HCT116 (cell line): ENCODE measurements around the gene KRT14. TPM values are rescaled to one million over a fixed set of nuclear protein-coding genes. Genes with fewer than 3 reads are reported as not detected.

Experiments used
- ATAC-seq: fragments of 200-7000 bp; cut with Tn5 transposase; 2 replicates; pipeline ENCODE4 v1.9.1; 2020; ENCODE audit warnings: mild to moderate bottlenecking, moderate library complexity
- BruUV-seq: library from RNA; stranded (reverse); fragments of 400-500 nt; replicated peaks from 2 replicates; lab custom pipeline; 2021; lab: Mats Ljungman, UMichigan
- CTCF ChIA-PET: fragments of 300-600 bp; sonication (Branson Sonifier 250); formaldehyde crosslinking; loops from one replicate; lab custom pipeline; 2021; ENCODE audit warnings: antibody characterized with exemption; lab: Charles Lee
- POLR2A ChIA-PET: fragments of 300-600, 350-600 bp; sonication (Branson Sonifier 250); formaldehyde crosslinking; loops from one replicate; lab custom pipeline; 2021; ENCODE audit warnings: antibody characterized with exemption; lab: Charles Lee
- RAD21 ChIA-PET, 2 experiments: fragments of 300-600 bp; sonication (Branson Sonifier 250); formaldehyde crosslinking; loops; one replicate each; lab custom pipeline; 2023; ENCODE audit warnings: low total read pairs in 2 of 2; ENCODE audit not compliant: uncharacterized antibody in 2 of 2, unreplicated experiment in 2 of 2, low non-redundant PET in 1 of 2; lab: Charles Lee
- DNase-seq: peaks from one replicate; pipeline ENCODE4 v3.0.0-alpha.2; 2010; ENCODE audit warnings: low read depth, low spot score
- H2AFZ ChIP-seq: fragments of 200-600 bp; shearing (Covaris generic), sonication (generic); 2 replicates; pipeline ENCODE4 v1.6.1; 2017; ENCODE audit warnings: low read depth, mixed run types, mixed read lengths, antibody characterized with exemption, low read length; ENCODE audit not compliant: poor library complexity, severe bottlenecking
- H3K27ac ChIP-seq: 2 replicates; pipeline ENCODE4 v1.5.1; 2012; ENCODE audit warnings: low read depth, low read length
- H3K27me3 ChIP-seq: fragments of 200-600 bp; sonication (generic); 2 replicates; pipeline ENCODE4 v1.6.1; 2016; ENCODE audit warnings: mixed run types, low read length, mixed read lengths; ENCODE audit not compliant: insufficient read depth
- H3K36me3 ChIP-seq, 2 experiments: fragments of 200-500 bp in 1 of 2; fragments of 200-600 bp in 1 of 2; sonication (Bioruptor generic) in 1 of 2; sonication (generic) in 1 of 2; 2 replicates each; pipeline versions ENCODE4 v1.5.1 to v1.6.1; 2014 to 2016; ENCODE audit warnings: low read length in 2 of 2, inconsistent platforms in 1 of 2, mixed read lengths in 1 of 2, mixed run types in 1 of 2; ENCODE audit not compliant: insufficient read depth in 2 of 2, control insufficient read depth in 1 of 2
- H3K4me1 ChIP-seq, 2 experiments: fragments of 200-600 bp in 1 of 2; sonication (generic) in 1 of 2; 2 replicates each; pipeline versions ENCODE4 v1.5.1 to v1.6.1; 2012 to 2017; ENCODE audit warnings: low read length in 2 of 2, inconsistent platforms in 1 of 2, mild to moderate bottlenecking in 1 of 2, mixed read lengths in 1 of 2, mixed run types in 1 of 2, moderate library complexity in 1 of 2; ENCODE audit not compliant: insufficient read depth in 2 of 2, control insufficient read depth in 1 of 2
- H3K4me2 ChIP-seq: fragments of 200-600 bp; sonication (generic); 2 replicates; pipeline ENCODE4 v1.6.1; 2017; ENCODE audit warnings: mixed run types, low read length, mixed read lengths
- H3K4me3 ChIP-seq, 2 experiments: fragments of 200-600 bp in 1 of 2; sonication (generic) in 1 of 2; replicated peaks in 1 of 2; 2 replicates each; pipeline ENCODE4 v1.5.1; 2011 to 2016; ENCODE audit warnings: low read length in 2 of 2, control low read depth in 1 of 2, low read depth in 1 of 2, mild to moderate bottlenecking in 1 of 2, mixed read lengths in 1 of 2, mixed run types in 1 of 2
- H3K79me2 ChIP-seq: fragments of 200-600 bp; sonication (generic); 2 replicates; pipeline ENCODE4 v1.6.1; 2017; ENCODE audit warnings: mild to moderate bottlenecking, mixed run types, low read length, moderate library complexity, mixed read lengths; ENCODE audit not compliant: insufficient read depth
- H3K9ac ChIP-seq: fragments of 200-600 bp; sonication (generic); 2 replicates; pipeline ENCODE4 v1.6.1; 2016; ENCODE audit warnings: low read length, mixed read lengths
- H3K9me2 ChIP-seq: fragments of 200-600 bp; sonication (generic), shearing (Covaris generic); 2 replicates; pipeline ENCODE4 v1.6.1; 2017; ENCODE audit warnings: mixed run types, mild to moderate bottlenecking, moderate library complexity; ENCODE audit not compliant: insufficient read depth
- H3K9me3 ChIP-seq, 2 experiments: fragments of 200-500 bp in 1 of 2; fragments of 200-600 bp in 1 of 2; sonication (Bioruptor generic) in 1 of 2; sonication (generic) in 1 of 2; 2 replicates each; pipeline ENCODE4 v1.6.1; 2014 to 2017; ENCODE audit warnings: low read length in 2 of 2, mixed read lengths in 2 of 2, inconsistent platforms in 1 of 2, low read depth in 1 of 2, mild to moderate bottlenecking in 1 of 2, mixed run types in 1 of 2, moderate library complexity in 1 of 2; ENCODE audit not compliant: control insufficient read depth in 1 of 2, insufficient read depth in 1 of 2
- H4K20me1 ChIP-seq: fragments of 200-600 bp; sonication (generic), shearing (Covaris generic); 2 replicates; pipeline ENCODE4 v1.6.1; 2017; ENCODE audit warnings: mixed run types, mild to moderate bottlenecking, moderate library complexity; ENCODE audit not compliant: insufficient read depth
- CBX3 ChIP-seq: IDR thresholded peaks from 2 replicates; pipeline ENCODE4 v1.6.1; 2012; ENCODE audit warnings: low read depth
- EGR1 ChIP-seq: IDR thresholded peaks from 2 replicates; pipeline ENCODE4 v1.6.1; 2012; ENCODE audit warnings: low read depth
- ELF1 ChIP-seq: IDR thresholded peaks from 2 replicates; pipeline ENCODE4 v1.6.1; 2012; ENCODE audit warnings: low read depth, borderline replicate concordance
- EZH2 ChIP-seq: fragments of 200-600 bp; sonication (generic); IDR thresholded peaks from 2 replicates; pipeline ENCODE4 v1.6.1; 2017; ENCODE audit warnings: antibody characterized with exemption, mixed run types
- FOSL1 ChIP-seq: IDR thresholded peaks from 2 replicates; pipeline ENCODE4 v1.6.1; 2012; ENCODE audit warnings: low read depth
- JUND ChIP-seq: IDR thresholded peaks from 2 replicates; pipeline ENCODE4 v1.6.1; 2012
- POLR2A ChIP-seq: IDR thresholded peaks from 2 replicates; pipeline ENCODE4 v1.7.0; 2011; ENCODE audit warnings: borderline replicate concordance; ENCODE audit not compliant: insufficient read depth, insufficient read length; ENCODE audit errors: extremely low read depth
- POLR2AphosphoS5 ChIP-seq: IDR thresholded peaks from 2 replicates; pipeline ENCODE4 v1.6.1; 2011; ENCODE audit warnings: mild to moderate bottlenecking, low read depth, low read length, moderate library complexity
- SIN3A ChIP-seq: IDR thresholded peaks from 2 replicates; pipeline ENCODE4 v1.6.1; 2012; ENCODE audit warnings: low read depth
- SP1 ChIP-seq: IDR thresholded peaks from 2 replicates; pipeline ENCODE4 v1.6.1; 2012; ENCODE audit warnings: low read depth
- SRF ChIP-seq: IDR thresholded peaks from 2 replicates; pipeline ENCODE4 v1.6.1; 2012; ENCODE audit warnings: low read depth
- TCF7L2 ChIP-seq: IDR thresholded peaks from 2 replicates; pipeline ENCODE4 v1.7.0; 2011; ENCODE audit warnings: borderline replicate concordance, inconsistent platforms; ENCODE audit not compliant: insufficient read depth, insufficient read length; ENCODE audit errors: extremely low read depth
- YY1 ChIP-seq: IDR thresholded peaks from 2 replicates; pipeline ENCODE4 v1.6.1; 2011; ENCODE audit warnings: low read length, low read depth, moderate library complexity, mild to moderate bottlenecking; ENCODE audit not compliant: insufficient replicate concordance; ENCODE audit errors: extremely low read depth
- ZFX ChIP-seq: fragments of 450-650 bp; IDR thresholded peaks from 2 replicates; pipeline ENCODE4 v1.6.1; 2017
- ZNF274 ChIP-seq: fragments of 200-500 bp; sonication (Bioruptor generic); IDR thresholded peaks from 2 replicates; pipeline ENCODE4 v1.6.1; 2014; ENCODE audit warnings: mild to moderate bottlenecking, low read depth, low read length, inconsistent platforms
- intact Hi-C: fragments of 100-400 bp; cut with micrococcal nuclease; formaldehyde crosslinking; loops from 2 replicates; pipeline ENCODE4 v1.10.0; 2022
- total RNA-seq: library from RNA; stranded (reverse); gene quantifications from one replicate; pipeline ENCODE4 v1.2.1, GENCODE V29; 2021; ENCODE audit not compliant: unreplicated experiment
- TF ChIP-seq, protein P1 (sequence below): IDR thresholded peaks from 2 replicates; pipeline ENCODE4 v1.6.1; 2012; ENCODE audit warnings: low read depth
- TF ChIP-seq, protein P2 (sequence below): IDR thresholded peaks from 2 replicates; pipeline ENCODE4 v1.6.1; 2011; ENCODE audit warnings: mild to moderate bottlenecking, low read length, moderate library complexity; ENCODE audit not compliant: insufficient replicate concordance; ENCODE audit errors: extremely low read depth
- TF ChIP-seq, protein P3 (sequence below): IDR thresholded peaks from 2 replicates; pipeline ENCODE4 v1.6.1; 2012
- TF ChIP-seq, protein P4 (sequence below): IDR thresholded peaks from 2 replicates; pipeline ENCODE4 v1.6.1; 2012
- TF ChIP-seq, protein P5 (sequence below), 3 experiments: fragments of 200-600 bp in 1 of 3; sonication (generic) in 1 of 3; IDR thresholded peaks in 2 of 3; conservative IDR thresholded peaks in 1 of 3; 2 replicates each; pipeline ENCODE4 v1.5.1; 2012 to 2017; ENCODE audit warnings: low read depth in 2 of 3, low read length in 2 of 3, antibody characterized with exemption in 1 of 3, borderline replicate concordance in 1 of 3, control low read depth in 1 of 3, mild to moderate bottlenecking in 1 of 3, mixed read lengths in 1 of 3, mixed run types in 1 of 3, moderate library complexity in 1 of 3; ENCODE audit not compliant: insufficient read depth in 1 of 3

Gene KRT14
- total RNA-seq, 1 experiment from 2014 or later: not detected

DNA sequence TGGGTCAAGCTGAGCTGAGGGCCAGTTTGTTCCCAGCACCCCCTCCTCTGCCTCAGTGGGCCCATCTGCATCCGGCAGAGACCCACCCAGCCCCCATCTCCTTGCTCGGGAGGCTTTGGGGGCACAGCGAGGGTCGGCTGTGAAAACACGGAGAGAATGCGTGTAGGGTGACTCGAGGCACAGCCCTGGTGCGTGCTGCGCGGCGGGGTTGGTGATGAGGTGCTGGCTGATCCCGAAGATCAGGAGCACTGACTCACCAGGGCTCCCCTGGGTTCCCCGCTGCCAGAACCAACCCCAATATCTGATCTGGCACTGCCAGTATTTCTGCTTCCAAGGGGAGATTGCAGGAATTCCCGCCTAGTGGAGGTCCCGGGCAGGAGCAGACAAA lies 45.2 kb upstream of the KRT14 start:
- POLR2A ChIA-PET: no interaction called here
- BruUV-seq: no TSS peak
- intact Hi-C loops: no loop called here
- H3K9me3 ChIP-seq: no peaks in the 10 kb centered on the region
- H3K9ac ChIP-seq: no peak overlapping the region
- TF ChIP-seq ZNF274: no peak
- TF ChIP-seq YY1: no peak
- no peak for TF ChIP-seq ZFX
- TF ChIP-seq EZH2: no peak
- no peak for TF ChIP-seq ELF1
- TF ChIP-seq JUND: no peak
- TF ChIP-seq POLR2AphosphoS5: no peak
- TF ChIP-seq, protein P1, sequence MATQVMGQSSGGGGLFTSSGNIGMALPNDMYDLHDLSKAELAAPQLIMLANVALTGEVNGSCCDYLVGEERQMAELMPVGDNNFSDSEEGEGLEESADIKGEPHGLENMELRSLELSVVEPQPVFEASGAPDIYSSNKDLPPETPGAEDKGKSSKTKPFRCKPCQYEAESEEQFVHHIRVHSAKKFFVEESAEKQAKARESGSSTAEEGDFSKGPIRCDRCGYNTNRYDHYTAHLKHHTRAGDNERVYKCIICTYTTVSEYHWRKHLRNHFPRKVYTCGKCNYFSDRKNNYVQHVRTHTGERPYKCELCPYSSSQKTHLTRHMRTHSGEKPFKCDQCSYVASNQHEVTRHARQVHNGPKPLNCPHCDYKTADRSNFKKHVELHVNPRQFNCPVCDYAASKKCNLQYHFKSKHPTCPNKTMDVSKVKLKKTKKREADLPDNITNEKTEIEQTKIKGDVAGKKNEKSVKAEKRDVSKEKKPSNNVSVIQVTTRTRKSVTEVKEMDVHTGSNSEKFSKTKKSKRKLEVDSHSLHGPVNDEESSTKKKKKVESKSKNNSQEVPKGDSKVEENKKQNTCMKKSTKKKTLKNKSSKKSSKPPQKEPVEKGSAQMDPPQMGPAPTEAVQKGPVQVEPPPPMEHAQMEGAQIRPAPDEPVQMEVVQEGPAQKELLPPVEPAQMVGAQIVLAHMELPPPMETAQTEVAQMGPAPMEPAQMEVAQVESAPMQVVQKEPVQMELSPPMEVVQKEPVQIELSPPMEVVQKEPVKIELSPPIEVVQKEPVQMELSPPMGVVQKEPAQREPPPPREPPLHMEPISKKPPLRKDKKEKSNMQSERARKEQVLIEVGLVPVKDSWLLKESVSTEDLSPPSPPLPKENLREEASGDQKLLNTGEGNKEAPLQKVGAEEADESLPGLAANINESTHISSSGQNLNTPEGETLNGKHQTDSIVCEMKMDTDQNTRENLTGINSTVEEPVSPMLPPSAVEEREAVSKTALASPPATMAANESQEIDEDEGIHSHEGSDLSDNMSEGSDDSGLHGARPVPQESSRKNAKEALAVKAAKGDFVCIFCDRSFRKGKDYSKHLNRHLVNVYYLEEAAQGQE: no peak
- TF ChIP-seq EGR1: no peak
- TF ChIP-seq FOSL1: no peak
- no peak for TF ChIP-seq SP1
- TF ChIP-seq, protein P2, sequence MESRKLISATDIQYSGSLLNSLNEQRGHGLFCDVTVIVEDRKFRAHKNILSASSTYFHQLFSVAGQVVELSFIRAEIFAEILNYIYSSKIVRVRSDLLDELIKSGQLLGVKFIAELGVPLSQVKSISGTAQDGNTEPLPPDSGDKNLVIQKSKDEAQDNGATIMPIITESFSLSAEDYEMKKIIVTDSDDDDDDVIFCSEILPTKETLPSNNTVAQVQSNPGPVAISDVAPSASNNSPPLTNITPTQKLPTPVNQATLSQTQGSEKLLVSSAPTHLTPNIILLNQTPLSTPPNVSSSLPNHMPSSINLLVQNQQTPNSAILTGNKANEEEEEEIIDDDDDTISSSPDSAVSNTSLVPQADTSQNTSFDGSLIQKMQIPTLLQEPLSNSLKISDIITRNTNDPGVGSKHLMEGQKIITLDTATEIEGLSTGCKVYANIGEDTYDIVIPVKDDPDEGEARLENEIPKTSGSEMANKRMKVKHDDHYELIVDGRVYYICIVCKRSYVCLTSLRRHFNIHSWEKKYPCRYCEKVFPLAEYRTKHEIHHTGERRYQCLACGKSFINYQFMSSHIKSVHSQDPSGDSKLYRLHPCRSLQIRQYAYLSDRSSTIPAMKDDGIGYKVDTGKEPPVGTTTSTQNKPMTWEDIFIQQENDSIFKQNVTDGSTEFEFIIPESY: no peak
- TF ChIP-seq TCF7L2: no peak
- TF ChIP-seq POLR2A: no peak
- TF ChIP-seq CBX3: no peak
- no peak for TF ChIP-seq SRF
- TF ChIP-seq SIN3A: no peak
- TF ChIP-seq, protein P3, sequence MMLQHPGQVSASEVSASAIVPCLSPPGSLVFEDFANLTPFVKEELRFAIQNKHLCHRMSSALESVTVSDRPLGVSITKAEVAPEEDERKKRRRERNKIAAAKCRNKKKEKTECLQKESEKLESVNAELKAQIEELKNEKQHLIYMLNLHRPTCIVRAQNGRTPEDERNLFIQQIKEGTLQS: no peak
- TF ChIP-seq, protein P4, sequence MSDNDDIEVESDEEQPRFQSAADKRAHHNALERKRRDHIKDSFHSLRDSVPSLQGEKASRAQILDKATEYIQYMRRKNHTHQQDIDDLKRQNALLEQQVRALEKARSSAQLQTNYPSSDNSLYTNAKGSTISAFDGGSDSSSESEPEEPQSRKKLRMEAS: no peak
- TF ChIP-seq, protein P5, sequence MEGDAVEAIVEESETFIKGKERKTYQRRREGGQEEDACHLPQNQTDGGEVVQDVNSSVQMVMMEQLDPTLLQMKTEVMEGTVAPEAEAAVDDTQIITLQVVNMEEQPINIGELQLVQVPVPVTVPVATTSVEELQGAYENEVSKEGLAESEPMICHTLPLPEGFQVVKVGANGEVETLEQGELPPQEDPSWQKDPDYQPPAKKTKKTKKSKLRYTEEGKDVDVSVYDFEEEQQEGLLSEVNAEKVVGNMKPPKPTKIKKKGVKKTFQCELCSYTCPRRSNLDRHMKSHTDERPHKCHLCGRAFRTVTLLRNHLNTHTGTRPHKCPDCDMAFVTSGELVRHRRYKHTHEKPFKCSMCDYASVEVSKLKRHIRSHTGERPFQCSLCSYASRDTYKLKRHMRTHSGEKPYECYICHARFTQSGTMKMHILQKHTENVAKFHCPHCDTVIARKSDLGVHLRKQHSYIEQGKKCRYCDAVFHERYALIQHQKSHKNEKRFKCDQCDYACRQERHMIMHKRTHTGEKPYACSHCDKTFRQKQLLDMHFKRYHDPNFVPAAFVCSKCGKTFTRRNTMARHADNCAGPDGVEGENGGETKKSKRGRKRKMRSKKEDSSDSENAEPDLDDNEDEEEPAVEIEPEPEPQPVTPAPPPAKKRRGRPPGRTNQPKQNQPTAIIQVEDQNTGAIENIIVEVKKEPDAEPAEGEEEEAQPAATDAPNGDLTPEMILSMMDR (IDR thresholded peaks at IDR 0.05 in 2 of 3, conservative IDR thresholded peaks at IDR 0.05 in 1 of 3; ENCODE audit: borderline replicate concordance in 1 of 3, insufficient read depth in 1 of 3, low read depth in 2 of 3, low read length in 2 of 3): no peak
- ATAC-seq (no peak), DNase-seq (no peak)
- H4K20me1 ChIP-seq: no peaks in the 10 kb centered on the region
- H3K4me1 ChIP-seq: no peaks in the 10 kb centered on the region
- RAD21 ChIA-PET: no interaction called here
- H3K79me2 ChIP-seq: no peaks in the 10 kb centered on the region
- H3K9me2 ChIP-seq: no peaks in the 10 kb centered on the region
- no peaks in the 10 kb centered on the region for H3K36me3 ChIP-seq
- CTCF ChIA-PET: no interaction called here
- H3K4me2 ChIP-seq: no peak overlapping the region
- no peak overlapping the region for H3K4me3 ChIP-seq
- no peak overlapping the region for H3K27ac ChIP-seq
- H3K27me3 ChIP-seq: no peaks in the 10 kb centered on the region
- no peak overlapping the region for H2AFZ ChIP-seq
